H1 (cell line): ENCODE measurements around the gene ACCS. TPM values are rescaled to one million over a fixed set of nuclear protein-coding genes. Genes with fewer than 3 reads are reported as not detected.

Experiments used
- GABPA ChIP-seq: IDR thresholded peaks from 2 replicates; pipeline ENCODE4 v1.6.1; 2011; ENCODE audit warnings: mild to moderate bottlenecking, low read length, moderate library complexity, borderline replicate concordance; ENCODE audit not compliant: insufficient read depth
- RFX5 ChIP-seq: IDR thresholded peaks from 2 replicates; pipeline ENCODE4 v1.6.1; 2011; ENCODE audit warnings: low read depth, low read length, improper control_type of control experiment, borderline replicate concordance
- polyA plus RNA-seq, 7 experiments: library from polyadenylated mRNA; depleted of rRNA in 3 of 7; stranded (reverse) in 5 of 7; unstranded in 2 of 7; fragments of >200 nt in 5 of 7; fragments of 200-250 nt in 2 of 7; gene quantifications; 1 replicate in 5 of 7; 2 replicates in 1 of 7; 4 replicates in 1 of 7; pipeline versions ENCODE4 v1.2.1 to v1.2.3, GENCODE V29; 2011 to 2013; ENCODE audit warnings: missing spikeins in 2 of 7, mixed read lengths in 2 of 7
- total RNA-seq: library from RNA; stranded (reverse); fragmentation: NEBNext Ultra II Directional; extraction: Animal tissue kit (Norgen Biotek cat#: 25700); gene quantifications from 2 replicates; pipeline ENCODE4 v1.2.1, GENCODE V29; 2021

The ACCS gene
- total and polyA plus RNA-seq, 2 of the 8 experiments (the other 6 are each of a cell fraction or from before 2014, with no cell fraction given) = 6.0 to 8.0 TPM

DNA sequence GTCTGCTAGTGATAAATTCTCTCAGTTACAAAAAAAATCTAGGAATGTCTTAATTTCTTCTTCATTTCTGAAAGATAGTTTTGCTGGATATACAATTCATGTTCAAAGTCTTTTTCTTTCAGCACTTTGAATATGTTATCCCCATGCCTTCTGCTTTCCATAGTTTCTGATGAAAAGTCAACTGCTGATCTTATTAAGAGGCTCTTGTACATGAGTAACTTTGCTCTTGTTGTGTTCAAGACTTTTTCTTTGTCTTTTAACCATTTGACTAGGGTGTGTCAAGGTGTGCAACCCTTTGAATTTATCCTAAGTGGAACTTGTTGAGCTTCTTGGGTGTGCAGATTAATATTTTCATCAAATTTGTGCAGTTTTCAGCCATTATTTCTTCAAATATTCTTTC lies 40.3 kb upstream of the ACCS start (continued):
- no peak for TF ChIP-seq RFX5
- TF ChIP-seq GABPA = no peak
- TF ChIP-seq, all 59 proteins: peak for 0
